HCT116 (cell line): ENCODE data around the gene FAM3B. TPM values are rescaled to one million over a fixed set of nuclear protein-coding genes. Genes with fewer than 3 reads are reported as not detected.

ENCODE experiments used
- ATAC-seq: fragments of 200-7000 bp; cut with Tn5 transposase; 2 replicates; pipeline ENCODE4 v1.9.1; 2020; ENCODE audit warnings: mild to moderate bottlenecking, moderate library complexity
- BruUV-seq: library from RNA; stranded (reverse); fragments of 400-500 nt; replicated peaks from 2 replicates; lab custom pipeline; 2021; lab: Mats Ljungman, UMichigan
- CTCF ChIA-PET: fragments of 300-600 bp; sonication (Branson Sonifier 250); formaldehyde crosslinking; loops from one replicate; lab custom pipeline; 2021; ENCODE audit warnings: antibody characterized with exemption; lab: Charles Lee
- POLR2A ChIA-PET: fragments of 300-600, 350-600 bp; sonication (Branson Sonifier 250); formaldehyde crosslinking; loops from one replicate; lab custom pipeline; 2021; ENCODE audit warnings: antibody characterized with exemption; lab: Charles Lee
- RAD21 ChIA-PET, 2 experiments: fragments of 300-600 bp; sonication (Branson Sonifier 250); formaldehyde crosslinking; loops; one replicate each; lab custom pipeline; 2023; ENCODE audit warnings: low total read pairs in 2 of 2; ENCODE audit not compliant: uncharacterized antibody in 2 of 2, unreplicated experiment in 2 of 2, low non-redundant PET in 1 of 2; lab: Charles Lee
- DNase-seq: peaks from one replicate; pipeline ENCODE4 v3.0.0-alpha.2; 2010; ENCODE audit warnings: low read depth, low spot score
- H2AFZ ChIP-seq: fragments of 200-600 bp; shearing (Covaris generic), sonication (generic); 2 replicates; pipeline ENCODE4 v1.6.1; 2017; ENCODE audit warnings: low read depth, mixed run types, mixed read lengths, antibody characterized with exemption, low read length; ENCODE audit not compliant: poor library complexity, severe bottlenecking
- H3K27ac ChIP-seq: 2 replicates; pipeline ENCODE4 v1.5.1; 2012; ENCODE audit warnings: low read depth, low read length
- H3K27me3 ChIP-seq: fragments of 200-600 bp; sonication (generic); 2 replicates; pipeline ENCODE4 v1.6.1; 2016; ENCODE audit warnings: mixed run types, low read length, mixed read lengths; ENCODE audit not compliant: insufficient read depth
- H3K36me3 ChIP-seq, 2 experiments: fragments of 200-500 bp in 1 of 2; fragments of 200-600 bp in 1 of 2; sonication (Bioruptor generic) in 1 of 2; sonication (generic) in 1 of 2; 2 replicates each; pipeline versions ENCODE4 v1.5.1 to v1.6.1; 2014 to 2016; ENCODE audit warnings: low read length in 2 of 2, inconsistent platforms in 1 of 2, mixed read lengths in 1 of 2, mixed run types in 1 of 2; ENCODE audit not compliant: insufficient read depth in 2 of 2, control insufficient read depth in 1 of 2
- H3K4me1 ChIP-seq, 2 experiments: fragments of 200-600 bp in 1 of 2; sonication (generic) in 1 of 2; 2 replicates each; pipeline versions ENCODE4 v1.5.1 to v1.6.1; 2012 to 2017; ENCODE audit warnings: low read length in 2 of 2, inconsistent platforms in 1 of 2, mild to moderate bottlenecking in 1 of 2, mixed read lengths in 1 of 2, mixed run types in 1 of 2, moderate library complexity in 1 of 2; ENCODE audit not compliant: insufficient read depth in 2 of 2, control insufficient read depth in 1 of 2
- H3K4me2 ChIP-seq: fragments of 200-600 bp; sonication (generic); 2 replicates; pipeline ENCODE4 v1.6.1; 2017; ENCODE audit warnings: mixed run types, low read length, mixed read lengths
- H3K4me3 ChIP-seq, 2 experiments: fragments of 200-600 bp in 1 of 2; sonication (generic) in 1 of 2; replicated peaks in 1 of 2; 2 replicates each; pipeline ENCODE4 v1.5.1; 2011 to 2016; ENCODE audit warnings: low read length in 2 of 2, control low read depth in 1 of 2, low read depth in 1 of 2, mild to moderate bottlenecking in 1 of 2, mixed read lengths in 1 of 2, mixed run types in 1 of 2
- H3K79me2 ChIP-seq: fragments of 200-600 bp; sonication (generic); 2 replicates; pipeline ENCODE4 v1.6.1; 2017; ENCODE audit warnings: mild to moderate bottlenecking, mixed run types, low read length, moderate library complexity, mixed read lengths; ENCODE audit not compliant: insufficient read depth
- H3K9ac ChIP-seq: fragments of 200-600 bp; sonication (generic); 2 replicates; pipeline ENCODE4 v1.6.1; 2016; ENCODE audit warnings: low read length, mixed read lengths
- H3K9me2 ChIP-seq: fragments of 200-600 bp; sonication (generic), shearing (Covaris generic); 2 replicates; pipeline ENCODE4 v1.6.1; 2017; ENCODE audit warnings: mixed run types, mild to moderate bottlenecking, moderate library complexity; ENCODE audit not compliant: insufficient read depth
- H3K9me3 ChIP-seq, 2 experiments: fragments of 200-500 bp in 1 of 2; fragments of 200-600 bp in 1 of 2; sonication (Bioruptor generic) in 1 of 2; sonication (generic) in 1 of 2; 2 replicates each; pipeline ENCODE4 v1.6.1; 2014 to 2017; ENCODE audit warnings: low read length in 2 of 2, mixed read lengths in 2 of 2, inconsistent platforms in 1 of 2, low read depth in 1 of 2, mild to moderate bottlenecking in 1 of 2, mixed run types in 1 of 2, moderate library complexity in 1 of 2; ENCODE audit not compliant: control insufficient read depth in 1 of 2, insufficient read depth in 1 of 2
- H4K20me1 ChIP-seq: fragments of 200-600 bp; sonication (generic), shearing (Covaris generic); 2 replicates; pipeline ENCODE4 v1.6.1; 2017; ENCODE audit warnings: mixed run types, mild to moderate bottlenecking, moderate library complexity; ENCODE audit not compliant: insufficient read depth
- ATF3 ChIP-seq: IDR thresholded peaks from 2 replicates; pipeline ENCODE4 v1.6.1; 2012
- CBX3 ChIP-seq: IDR thresholded peaks from 2 replicates; pipeline ENCODE4 v1.6.1; 2012; ENCODE audit warnings: low read depth
- CEBPB ChIP-seq: IDR thresholded peaks from 2 replicates; pipeline ENCODE4 v1.6.1; 2012; ENCODE audit warnings: low read depth
- ELF1 ChIP-seq: IDR thresholded peaks from 2 replicates; pipeline ENCODE4 v1.6.1; 2012; ENCODE audit warnings: low read depth, borderline replicate concordance
- EZH2phosphoT487 ChIP-seq: fragments of 200-600 bp; IDR thresholded peaks from 2 replicates; pipeline ENCODE4 v1.6.1; 2018; ENCODE audit warnings: antibody characterized with exemption, borderline replicate concordance
- FOSL1 ChIP-seq: IDR thresholded peaks from 2 replicates; pipeline ENCODE4 v1.6.1; 2012; ENCODE audit warnings: low read depth
- JUND ChIP-seq: IDR thresholded peaks from 2 replicates; pipeline ENCODE4 v1.6.1; 2012
- MAX ChIP-seq: IDR thresholded peaks from 2 replicates; pipeline ENCODE4 v1.6.1; 2012
- POLR2A ChIP-seq: IDR thresholded peaks from 2 replicates; pipeline ENCODE4 v1.7.0; 2011; ENCODE audit warnings: borderline replicate concordance; ENCODE audit not compliant: insufficient read depth, insufficient read length; ENCODE audit errors: extremely low read depth
- RAD21 ChIP-seq: IDR thresholded peaks from 2 replicates; pipeline ENCODE4 v1.6.1; 2012; ENCODE audit warnings: low read depth, mild to moderate bottlenecking
- REST ChIP-seq: IDR thresholded peaks from 2 replicates; pipeline ENCODE4 v1.6.1; 2012; ENCODE audit warnings: low read depth
- SIN3A ChIP-seq: IDR thresholded peaks from 2 replicates; pipeline ENCODE4 v1.6.1; 2012; ENCODE audit warnings: low read depth
- SP1 ChIP-seq: IDR thresholded peaks from 2 replicates; pipeline ENCODE4 v1.6.1; 2012; ENCODE audit warnings: low read depth
- TCF7L2 ChIP-seq: IDR thresholded peaks from 2 replicates; pipeline ENCODE4 v1.7.0; 2011; ENCODE audit warnings: borderline replicate concordance, inconsistent platforms; ENCODE audit not compliant: insufficient read depth, insufficient read length; ENCODE audit errors: extremely low read depth
- YY1 ChIP-seq: IDR thresholded peaks from 2 replicates; pipeline ENCODE4 v1.6.1; 2011; ENCODE audit warnings: low read length, low read depth, moderate library complexity, mild to moderate bottlenecking; ENCODE audit not compliant: insufficient replicate concordance; ENCODE audit errors: extremely low read depth
- ZBTB33 ChIP-seq: IDR thresholded peaks from 2 replicates; pipeline ENCODE4 v1.6.1; 2011; ENCODE audit warnings: mild to moderate bottlenecking, low read length, moderate library complexity; ENCODE audit not compliant: insufficient replicate concordance; ENCODE audit errors: extremely low read depth
- ZFX ChIP-seq: fragments of 450-650 bp; IDR thresholded peaks from 2 replicates; pipeline ENCODE4 v1.6.1; 2017
- intact Hi-C: fragments of 100-400 bp; cut with micrococcal nuclease; formaldehyde crosslinking; loops from 2 replicates; pipeline ENCODE4 v1.10.0; 2022
- total RNA-seq: library from RNA; stranded (reverse); gene quantifications from one replicate; pipeline ENCODE4 v1.2.1, GENCODE V29; 2021; ENCODE audit not compliant: unreplicated experiment

Gene FAM3B
- total RNA-seq, 1 experiment from 2014 or later, result not detected

- intact Hi-C loops, result loop anchor here (2.0 kb wide), 1 partner anchor 79 kb away; no protein-coding TSS in a partner anchor
- BruUV-seq, result no TSS peak
- POLR2A ChIA-PET, result no interaction called here
Observed at GRCh38 chr21:41361786-41362604, 45.4 kb downstream of the FAM3B start, which contains the start of gene MX2. Gene MX2, plus strand, starts transcription at chr21:41362027. Its CDS starts 14,880 bp downstream, at chr21:41376907.

More at GRCh38 chr21:41361786-41362604, 45.4 kb downstream of the FAM3B start, which contains the start of gene MX2:
- Histone ChIP-seq H3K27ac (no peak within 1 kb of the TSS), H3K79me2 (no peaks in the 10 kb centered on the region), H2AFZ (no peak within 1 kb of the TSS), H3K4me3 (no peak within 1 kb of the TSS), H3K4me2 (no peak within 1 kb of the TSS), H3K9me2 (no peaks in the 10 kb centered on the region), H3K27me3 (no peaks in the 10 kb centered on the region), H4K20me1 (no peaks in the 10 kb centered on the region), H3K9ac (no peak within 1 kb of the TSS), H3K36me3 (no peaks in the 10 kb centered on the region), H3K4me1 (peaks cover 3 to 5% of the 10 kb centered on the region in 2 experiments; a peak in 3 of 4 replicates), H3K9me3 (no peaks in the 10 kb centered on the region)
- TF ChIP-seq SP1 (no peak), TCF7L2 (no peak), CEBPB (no peak), ZFX (no peak), CBX3 (no peak), YY1 (no peak), ATF3 (no peak), RAD21 (no peak), REST (no peak), POLR2A (no peak), ELF1 (no peak), FOSL1 (no peak), EZH2phosphoT487 (no peak), SIN3A (no peak), MAX (no peak), JUND (no peak), ZBTB33 (no peak)
- ChIA-PET RAD21 (no interaction called here), CTCF (interaction anchor here (2.6 kb wide), 1 partner anchor 79 kb away, joined by 23 read pairs; no protein-coding TSS in a partner anchor)
- DNase-seq (no peak), ATAC-seq (no peak)
